Activated CD4-positive, CD25-positive, alpha-beta regulatory T cell (primary cell): ENCODE measurements around the gene GRIN1.

Experiments
- DNase-seq, 4 experiments: peaks; one replicate each; lab custom pipeline; 2025; lab: John Stamatoyannopoulos, UW

Gene GRIN1

DNA sequence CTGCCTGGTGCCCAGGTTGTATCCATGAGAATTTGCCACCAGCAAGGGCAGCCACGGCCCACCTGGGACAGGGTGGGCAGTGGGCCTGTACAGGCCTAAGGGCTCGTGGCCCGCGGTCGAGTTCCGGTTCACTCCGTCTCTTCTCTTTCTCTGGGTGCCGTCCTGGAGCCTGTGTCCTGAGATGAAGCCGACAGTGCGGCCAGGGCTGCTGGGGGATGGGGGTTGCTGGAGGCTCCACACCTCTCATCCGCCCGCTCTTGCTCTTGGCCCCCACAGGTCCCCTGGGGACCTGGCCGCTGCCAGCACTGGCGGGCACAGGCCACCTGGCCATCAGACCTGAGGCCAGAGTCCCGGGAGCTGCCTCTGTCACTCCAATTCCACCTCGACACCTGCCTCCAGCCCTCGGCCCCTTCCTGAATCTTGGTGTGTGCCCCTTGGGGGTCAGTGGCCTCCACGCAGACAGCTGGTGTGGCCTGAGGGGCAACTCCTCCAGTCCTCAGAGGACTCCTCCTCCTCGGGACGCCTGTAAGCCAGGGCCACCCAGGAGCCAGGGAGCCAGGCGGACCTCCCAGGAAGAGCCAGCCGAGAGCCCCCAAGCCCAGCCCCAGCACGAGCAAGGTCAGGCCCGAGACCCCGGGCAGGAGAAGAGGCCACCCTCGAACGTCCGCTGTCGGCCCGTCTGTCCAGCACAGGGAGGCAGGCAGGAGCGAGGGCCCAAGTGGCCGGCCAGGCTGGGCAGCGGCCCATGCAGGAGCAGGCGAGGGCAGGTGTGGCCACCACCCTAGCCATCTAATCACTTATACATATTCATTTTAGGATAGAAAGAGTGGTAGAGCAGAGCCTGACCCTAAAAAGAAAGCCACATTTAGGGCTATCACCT, 25.7 kb downstream of the GRIN1 start:
- no peak for DNase-seq

DNA sequence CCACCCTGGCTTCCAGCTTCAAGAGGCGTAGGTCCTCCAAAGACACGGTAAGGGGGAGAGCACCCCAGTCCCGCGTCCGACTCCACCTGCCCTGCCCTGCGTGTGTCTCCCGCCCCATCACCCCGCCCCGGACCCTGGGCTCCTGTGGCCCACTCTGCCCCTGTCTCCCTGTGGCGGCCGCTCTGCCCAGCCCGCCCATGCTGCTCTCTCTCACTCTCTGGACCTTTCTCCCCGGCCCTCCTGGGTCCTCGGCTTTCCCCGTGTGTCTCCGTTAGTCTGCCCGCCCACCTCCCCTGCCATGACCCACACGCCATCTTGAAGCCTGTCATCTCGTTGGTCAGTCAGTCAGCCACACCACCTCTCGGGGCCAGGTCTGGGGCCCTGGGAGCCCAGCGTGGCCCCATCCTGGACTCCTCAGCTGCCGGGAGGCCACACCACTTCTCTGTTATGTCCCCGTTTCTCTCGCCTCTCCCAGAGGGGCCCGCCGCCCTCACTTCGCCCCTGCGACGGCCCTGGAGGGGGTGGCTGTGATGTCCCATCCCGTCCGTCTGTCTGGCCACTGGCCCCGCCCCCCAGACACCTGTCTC, 26.4 kb downstream of the GRIN1 start:
- DNase-seq = no peak

DNA sequence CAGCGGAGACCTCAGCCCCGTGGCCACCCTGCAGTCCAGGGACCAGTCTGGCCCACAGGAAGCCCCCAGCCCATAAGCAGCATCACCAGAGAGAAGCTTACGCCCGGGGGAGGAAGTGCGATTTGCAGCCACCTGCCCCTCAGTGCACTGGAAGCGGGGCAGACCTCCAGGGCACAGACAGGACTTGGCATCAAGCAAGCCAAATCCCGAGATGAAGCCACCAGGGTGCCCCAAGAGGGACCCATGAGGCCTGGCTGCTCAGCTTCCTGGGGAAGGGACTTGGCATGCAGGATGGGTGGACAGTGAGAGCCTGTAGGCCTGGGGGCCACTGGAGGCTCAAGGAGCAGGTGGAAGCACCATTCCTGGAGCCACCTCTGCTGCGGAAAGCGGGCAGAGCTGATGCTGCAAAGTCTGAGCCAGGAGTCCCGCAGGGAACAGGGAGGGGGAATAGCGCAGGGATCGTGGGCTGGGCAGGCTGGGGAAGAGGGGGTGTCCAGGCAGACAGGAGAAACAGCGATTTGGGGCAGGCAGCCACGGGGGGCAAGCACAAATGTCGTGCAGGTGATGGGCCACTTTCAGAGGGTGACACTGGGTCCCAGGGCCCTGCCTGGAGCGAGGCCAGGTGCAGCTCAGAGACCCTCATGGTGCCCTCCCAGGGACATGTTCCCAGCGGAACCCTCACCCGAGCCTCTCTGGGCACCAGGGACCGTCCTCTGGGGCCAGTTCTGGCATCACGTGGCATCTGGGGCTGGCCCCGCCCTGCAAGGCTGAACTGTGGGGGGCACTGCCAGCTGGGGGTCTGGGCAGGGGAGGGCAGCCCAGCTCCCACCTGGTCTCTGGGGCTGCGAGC, 27.7 kb downstream of the GRIN1 start:
- no peak for DNase-seq

DNA sequence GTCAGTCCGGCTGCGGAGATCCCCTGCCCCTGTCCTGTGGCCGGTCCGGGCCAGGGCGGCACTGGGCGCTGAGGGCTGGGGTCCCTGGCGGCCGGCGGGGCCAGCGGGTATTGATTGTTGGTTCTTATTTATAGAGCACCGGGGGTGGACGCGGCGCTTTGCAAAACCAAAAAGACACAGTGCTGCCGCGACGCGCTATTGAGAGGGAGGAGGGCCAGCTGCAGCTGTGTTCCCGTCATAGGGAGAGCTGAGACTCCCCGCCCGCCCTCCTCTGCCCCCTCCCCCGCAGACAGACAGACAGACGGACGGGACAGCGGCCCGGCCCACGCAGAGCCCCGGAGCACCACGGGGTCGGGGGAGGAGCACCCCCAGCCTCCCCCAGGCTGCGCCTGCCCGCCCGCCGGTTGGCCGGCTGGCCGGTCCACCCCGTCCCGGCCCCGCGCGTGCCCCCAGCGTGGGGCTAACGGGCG, 28.4 kb downstream of the GRIN1 start:
- no peak for DNase-seq

DNA sequence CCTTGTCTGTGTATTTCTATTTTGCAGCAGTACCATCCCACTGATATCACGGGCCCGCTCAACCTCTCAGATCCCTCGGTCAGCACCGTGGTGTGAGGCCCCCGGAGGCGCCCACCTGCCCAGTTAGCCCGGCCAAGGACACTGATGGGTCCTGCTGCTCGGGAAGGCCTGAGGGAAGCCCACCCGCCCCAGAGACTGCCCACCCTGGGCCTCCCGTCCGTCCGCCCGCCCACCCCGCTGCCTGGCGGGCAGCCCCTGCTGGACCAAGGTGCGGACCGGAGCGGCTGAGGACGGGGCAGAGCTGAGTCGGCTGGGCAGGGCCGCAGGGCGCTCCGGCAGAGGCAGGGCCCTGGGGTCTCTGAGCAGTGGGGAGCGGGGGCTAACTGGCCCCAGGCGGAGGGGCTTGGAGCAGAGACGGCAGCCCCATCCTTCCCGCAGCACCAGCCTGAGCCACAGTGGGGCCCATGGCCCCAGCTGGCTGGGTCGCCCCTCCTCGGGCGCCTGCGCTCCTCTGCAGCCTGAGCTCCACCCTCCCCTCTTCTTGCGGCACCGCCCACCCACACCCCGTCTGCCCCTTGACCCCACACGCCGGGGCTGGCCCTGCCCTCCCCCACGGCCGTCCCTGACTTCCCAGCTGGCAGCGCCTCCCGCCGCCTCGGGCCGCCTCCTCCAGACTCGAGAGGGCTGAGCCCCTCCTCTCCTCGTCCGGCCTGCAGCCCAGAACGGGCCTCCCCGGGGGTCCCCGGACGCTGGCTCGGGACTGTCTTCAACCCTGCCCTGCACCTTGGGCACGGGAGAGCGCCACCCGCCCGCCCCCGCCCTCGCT, 29.0 kb downstream of the GRIN1 start:
- no peak for DNase-seq

DNA sequence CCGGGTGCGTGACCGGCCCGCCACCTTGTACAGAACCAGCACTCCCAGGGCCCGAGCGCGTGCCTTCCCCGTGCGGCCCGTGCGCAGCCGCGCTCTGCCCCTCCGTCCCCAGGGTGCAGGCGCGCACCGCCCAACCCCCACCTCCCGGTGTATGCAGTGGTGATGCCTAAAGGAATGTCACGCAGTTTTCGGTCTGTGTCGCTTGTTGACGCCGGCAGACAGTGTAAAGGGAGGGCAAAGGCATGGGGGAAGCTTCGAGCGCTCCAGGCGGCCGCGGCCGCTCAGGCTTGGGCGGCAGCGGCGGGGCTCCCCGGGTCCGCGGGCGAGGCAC, 29.6 kb downstream of the GRIN1 start:
- no peak for DNase-seq

DNA sequence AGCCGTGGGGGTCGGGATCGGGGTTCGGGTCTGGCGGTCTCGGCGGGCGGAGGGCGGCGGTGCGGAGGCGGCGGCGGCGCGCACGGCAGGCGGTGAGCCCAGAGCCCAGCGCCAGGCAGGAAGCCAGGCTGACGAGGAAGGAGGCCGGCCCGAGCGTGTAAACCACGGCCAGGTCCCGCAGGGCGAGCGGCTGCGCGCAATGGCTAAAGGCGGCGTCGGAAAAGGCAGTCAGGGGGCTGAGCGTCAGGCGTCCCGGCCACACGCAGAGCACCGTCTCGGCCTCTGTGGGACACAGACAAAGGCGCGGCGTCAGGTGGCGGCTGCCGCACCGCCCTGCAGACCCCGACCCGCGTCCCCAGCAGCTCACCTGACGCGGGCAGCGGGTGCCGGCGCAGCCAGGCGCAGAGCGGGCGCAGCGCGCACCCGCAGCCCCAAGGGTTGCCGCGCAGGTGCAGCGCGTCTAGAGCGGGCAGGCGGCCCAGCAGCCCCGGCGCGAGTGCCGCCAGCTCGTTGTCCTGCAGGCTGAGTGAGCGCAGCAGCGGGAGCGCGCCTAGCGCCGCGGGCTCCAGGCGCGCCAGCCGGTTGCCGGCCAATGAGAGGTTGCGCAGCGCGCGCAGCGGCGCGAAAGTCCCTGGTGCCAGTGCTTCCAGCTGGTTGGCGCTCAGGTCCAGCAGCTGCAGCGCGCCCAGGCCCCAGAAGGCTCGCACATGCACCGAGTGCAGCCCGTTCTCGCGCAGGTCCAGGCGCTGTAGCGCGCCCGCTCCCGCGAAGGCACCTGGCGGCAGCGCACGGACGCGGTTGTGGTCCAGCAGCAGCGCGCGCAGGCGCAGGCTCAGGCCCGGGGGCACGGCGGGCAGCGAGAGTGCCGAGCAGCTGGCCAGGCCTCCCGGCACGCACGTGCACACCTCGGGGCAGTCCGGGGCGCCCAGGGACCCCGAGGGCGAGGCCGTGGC, 30.2 kb downstream of the GRIN1 start:
- DNase-seq = no peak

DNA sequence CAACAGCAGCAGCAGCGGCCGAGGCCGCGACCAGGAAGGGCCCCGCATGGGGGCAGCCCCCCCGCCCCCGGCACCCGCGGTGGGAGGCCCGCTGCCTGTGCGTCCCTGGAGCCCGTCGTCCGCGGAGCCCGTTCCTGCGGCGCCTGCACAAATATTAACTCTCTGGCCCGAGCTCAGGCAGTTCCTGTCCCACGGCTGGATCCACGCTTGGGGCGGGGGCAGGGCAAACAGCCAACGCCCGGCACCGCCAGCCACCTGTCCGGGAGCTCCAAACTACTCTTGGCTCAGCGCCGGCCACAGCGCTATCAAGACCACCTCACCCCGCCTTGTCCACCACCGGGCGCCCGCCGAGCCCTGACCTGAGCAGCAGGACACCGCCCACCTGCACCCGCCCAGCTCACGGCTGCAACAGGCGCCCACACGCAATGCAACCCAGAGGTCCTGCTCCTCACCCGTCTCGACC, 31.0 kb downstream of the GRIN1 start, which contains the start of gene LRRC26:
Gene LRRC26 (minus strand): TSS at position 156 of the 463 bp plus-strand sequence. CDS start 108 bp downstream, at position 48.
- DNase-seq = no peak

DNA sequence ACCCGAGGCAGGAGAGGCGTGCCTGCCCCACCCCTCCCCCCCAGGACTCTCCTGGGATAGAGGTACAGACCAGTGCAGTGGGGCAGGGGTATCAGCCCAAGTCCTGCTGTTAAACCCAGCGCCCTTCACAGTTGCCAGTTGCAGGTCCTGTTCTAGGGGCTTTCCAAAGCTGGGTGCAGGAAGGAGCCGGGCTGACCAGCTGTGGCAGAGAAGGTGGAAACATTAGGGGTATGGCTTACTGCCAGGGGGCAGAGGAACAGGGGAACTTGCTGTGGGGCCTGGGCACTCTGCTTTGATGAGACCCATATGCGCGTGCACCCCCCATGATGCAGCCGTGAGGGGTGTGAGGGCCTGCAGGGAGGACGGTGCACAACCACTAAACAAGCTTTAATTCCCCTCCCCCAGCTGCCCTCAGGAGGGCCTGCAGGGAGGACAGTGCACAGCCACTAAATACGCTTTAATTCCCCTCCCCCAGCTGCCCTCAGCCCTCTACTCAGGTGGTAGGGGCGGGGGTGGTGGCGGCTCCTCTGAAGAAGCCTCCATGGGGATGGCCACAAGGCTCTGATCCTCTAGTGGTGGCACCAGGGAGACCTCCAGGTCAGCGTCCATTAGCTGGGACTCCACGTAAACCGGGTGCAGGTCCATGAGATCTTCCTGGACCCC, 31.7 kb downstream of the GRIN1 start:
- no peak for DNase-seq

DNA sequence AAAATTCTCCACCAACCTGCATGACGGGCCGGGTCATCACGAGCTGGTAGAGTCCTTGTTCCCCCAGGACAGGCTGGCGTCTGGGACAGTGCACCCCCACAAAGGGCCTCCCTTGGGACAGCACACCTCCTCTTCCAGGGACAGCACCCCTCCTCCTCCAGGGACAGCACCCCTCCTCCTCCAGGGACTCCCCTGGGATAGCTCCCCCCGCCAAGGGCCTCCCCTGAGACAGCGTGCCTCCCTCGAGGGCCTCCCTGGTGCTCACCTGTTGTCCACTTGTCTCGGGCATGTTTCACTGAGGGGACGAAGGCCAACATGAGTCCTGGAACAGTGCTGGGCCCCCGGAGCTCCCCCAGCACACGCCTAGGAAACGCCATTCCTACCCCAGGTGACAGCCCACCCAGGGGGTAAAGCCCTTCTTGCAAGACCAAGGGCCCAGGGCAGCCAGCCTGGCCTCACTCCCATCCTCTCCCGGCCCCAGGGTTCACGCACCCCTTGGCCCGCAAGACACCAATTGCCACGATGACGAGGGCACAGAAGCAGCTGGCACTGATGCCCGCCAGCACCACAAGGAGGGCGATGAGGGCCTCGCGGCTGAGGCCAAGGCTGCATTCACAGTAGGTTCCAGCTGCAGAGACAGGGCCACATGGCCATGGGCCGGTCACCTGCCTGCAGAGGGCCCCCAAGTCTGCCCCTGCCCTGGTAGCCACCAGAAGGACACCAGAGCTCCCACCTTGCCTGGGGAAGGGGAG, 32.4 kb downstream of the GRIN1 start:
- no peak for DNase-seq

DNA sequence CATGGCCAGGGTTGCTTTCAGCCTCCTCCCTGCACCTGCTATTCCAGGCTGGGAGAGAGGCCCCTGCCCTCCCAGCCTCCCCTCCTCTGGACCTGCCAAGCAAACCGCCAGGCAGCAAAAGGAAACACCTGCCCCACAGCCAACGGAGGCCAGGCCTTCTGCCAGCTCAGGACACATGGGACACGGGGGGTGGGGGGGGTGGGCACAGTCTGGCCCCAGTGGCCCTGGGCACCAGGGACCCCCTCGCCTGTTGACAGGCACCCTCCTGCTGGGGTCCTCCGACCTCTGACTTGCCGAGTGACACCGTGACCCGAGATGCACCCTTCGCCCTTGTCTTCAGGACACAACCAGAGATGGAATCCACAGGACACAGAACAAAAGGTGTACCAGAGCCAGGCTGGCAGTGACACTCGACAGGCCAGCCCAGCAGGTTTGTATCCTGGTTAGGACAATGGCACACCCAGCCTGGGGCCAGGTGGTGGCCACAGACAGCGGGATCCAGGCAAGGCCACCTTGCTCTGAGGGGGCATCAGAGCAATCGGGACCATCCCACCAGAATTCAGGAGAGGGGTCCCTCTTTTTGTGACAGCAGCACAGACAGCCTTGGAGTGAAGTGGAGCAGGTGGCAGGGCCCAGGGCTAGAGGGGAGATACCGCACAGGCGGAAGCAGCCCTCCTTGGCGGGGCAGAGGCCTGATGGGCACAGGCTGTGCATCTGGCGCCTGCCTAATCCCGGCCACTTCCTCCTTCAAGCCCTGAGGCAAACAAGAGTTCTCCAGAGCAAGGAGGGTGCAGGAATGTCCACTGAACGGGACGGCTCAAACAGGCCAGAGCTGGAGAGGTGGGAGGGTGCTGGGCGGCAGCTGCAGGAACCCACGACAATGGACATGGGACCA, 34.2 kb downstream of the GRIN1 start:
- DNase-seq = no peak

DNA sequence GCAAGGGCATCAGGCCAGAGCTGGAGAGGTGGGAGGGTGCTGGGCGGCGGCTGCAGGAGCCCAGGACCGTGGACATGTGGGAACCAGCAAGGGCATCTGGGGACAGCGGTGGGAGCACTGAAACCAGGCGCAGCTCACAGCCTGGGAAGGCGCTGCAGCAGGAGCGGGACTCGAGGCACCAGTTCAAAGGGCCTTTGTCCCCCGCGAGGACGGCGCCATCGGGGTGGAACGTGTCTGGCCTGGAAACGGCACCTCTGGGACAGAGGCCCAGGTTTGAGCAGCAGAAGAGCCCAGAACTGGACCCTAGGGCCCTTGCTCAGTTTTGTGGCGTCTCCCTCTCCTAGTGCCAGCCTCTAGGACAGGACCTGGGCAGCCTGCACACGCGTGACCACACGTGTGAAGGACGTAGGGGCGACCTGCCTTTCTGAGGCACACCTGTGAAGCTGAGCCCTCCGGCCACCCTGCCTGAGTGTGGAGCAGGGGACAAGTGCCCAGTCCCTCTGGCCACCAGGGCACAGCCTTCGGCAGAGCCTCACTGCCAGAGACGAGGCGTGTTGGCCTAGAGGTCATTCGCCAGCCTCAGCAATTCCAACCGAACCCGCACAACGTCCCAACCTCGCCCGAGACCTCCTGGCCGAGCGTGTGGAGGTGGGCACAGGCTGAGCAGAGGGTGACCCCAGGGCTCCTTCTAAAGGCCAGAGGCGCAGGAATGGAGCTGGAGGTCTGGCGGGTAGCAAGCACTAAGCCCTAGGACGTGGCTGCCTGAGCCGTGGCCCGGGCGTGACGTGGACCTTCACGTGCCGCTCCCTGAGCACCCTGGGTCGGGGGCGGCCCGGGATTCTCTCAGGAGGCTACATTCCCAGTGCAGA, 35.1 kb downstream of the GRIN1 start:
- no peak for DNase-seq

DNA sequence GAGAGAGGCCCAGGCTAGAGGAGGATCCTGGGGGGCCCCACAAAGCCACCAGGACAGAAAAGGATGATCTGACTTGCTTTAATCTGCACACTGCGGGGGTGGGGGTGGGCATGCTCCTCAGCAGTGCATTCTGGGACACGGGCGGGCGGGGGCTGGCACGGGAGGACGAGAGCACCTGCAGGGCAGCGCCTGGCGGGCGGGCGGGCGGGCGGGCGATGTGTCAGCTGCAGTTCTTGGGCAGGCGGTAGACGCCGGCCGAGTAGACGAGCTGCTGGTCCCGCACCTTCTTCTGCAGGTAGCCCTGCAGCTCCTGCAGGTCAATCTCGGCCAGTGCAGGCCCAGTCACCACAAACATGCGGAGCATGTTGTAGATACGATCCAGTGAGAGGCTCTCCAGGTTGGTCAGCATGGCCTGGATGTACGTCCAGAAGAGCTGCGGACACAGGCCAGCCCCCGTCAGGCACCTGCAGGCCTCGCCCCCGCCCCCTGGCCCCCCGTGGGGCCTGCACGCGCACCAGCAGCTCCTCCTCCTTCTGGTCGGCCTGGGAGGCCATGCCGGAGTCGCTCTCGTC, 35.9 kb downstream of the GRIN1 start:
- DNase-seq = no peak

DNA sequence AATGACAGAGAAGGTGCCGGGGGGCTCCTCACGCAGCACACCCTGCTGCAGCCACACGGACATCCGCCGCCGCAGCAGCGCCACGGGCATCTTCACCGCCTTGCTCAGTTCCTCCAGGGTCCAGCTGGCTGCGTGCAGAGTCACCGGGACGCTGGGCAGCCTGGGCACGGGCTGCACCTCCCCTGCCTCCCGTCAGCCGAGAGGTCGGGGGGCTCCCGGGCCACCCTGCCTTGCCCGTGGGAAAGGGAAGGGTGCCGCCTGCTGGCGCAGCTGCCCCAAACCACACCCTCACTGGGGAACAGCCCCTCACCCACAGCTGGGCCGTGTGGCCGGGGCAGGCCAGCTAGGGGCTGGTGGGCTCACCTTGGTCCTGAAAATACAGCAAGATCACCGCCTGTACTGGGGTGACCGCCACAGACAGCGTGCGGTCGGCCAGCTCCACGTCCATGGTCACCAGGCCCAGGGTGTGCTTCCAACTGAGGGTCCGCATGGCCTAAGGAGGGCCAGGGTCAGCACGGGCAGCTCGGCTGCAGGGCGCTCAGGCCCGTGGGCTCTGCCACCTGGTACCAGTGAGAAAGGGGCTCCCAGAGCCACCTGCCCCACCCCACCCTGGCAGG, 36.5 kb downstream of the GRIN1 start:
- no peak for DNase-seq

DNA sequence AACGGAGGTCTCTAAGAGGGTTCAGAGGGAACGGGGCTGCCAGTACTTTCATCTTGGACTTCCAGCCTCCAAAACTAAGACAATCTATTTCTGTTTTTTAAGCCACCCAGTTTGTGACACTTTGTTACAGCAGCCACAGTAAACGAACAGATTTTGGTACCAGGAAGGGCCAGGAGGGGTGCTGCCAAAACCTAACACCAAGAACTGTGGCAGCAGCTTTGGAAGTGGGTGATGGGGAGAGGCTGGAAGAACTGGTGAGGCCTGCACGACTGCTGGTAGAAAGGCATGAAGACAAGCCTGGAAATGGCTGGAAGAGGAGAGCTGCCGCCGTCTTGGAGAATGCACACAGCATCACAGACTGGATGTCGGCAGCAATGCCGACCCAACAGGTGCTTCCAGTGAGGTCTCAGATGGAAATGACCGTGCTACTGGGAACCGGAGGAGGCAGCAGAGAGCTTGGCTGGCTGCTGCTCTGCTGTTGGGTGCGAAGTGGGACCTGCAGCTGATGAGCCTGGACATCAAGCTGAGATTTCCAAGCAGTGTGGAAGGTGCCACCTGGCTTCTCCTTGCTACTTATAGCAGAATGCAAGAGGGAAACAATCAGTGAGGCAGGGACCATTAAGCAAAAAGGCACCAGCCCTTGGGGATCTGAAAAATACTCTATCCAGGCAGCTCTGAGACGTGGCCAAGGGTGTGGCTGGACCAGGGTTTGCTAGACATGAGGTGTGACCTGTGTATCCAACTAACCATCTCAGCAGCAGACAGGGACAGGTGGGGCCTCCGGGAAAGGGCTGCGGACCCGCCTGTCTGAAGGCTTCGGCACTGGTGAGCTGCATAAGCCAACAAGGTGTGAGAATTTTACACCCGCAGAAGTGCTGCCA, 37.6 kb downstream of the GRIN1 start:
- no peak for DNase-seq
